Adrenal gland (tissue), 12 donors: ENCODE results near the gene CACNA1D. TPM values are rescaled to one million over a fixed set of nuclear protein-coding genes. Genes with fewer than 3 reads are reported as not detected.

Source experiments
- DNase-seq, 7 donors: peaks; one replicate each; pipeline ENCODE4 v3.0.0-alpha.2; 2019 to 2020
- H3K27ac ChIP-seq, 5 donors: fragments of 200-600 bp; sonication (generic) in 4 of 5; 1 replicate in 3 of 5; 2 replicates in 2 of 5; pipeline versions ENCODE4 v1.5.1 to v1.8.0; 2016 to 2020; ENCODE audit warnings: mild to moderate bottlenecking in 1 of 5
- H3K27me3 ChIP-seq: fragments of 200-600 bp; 2 replicates; pipeline ENCODE4 v1.8.0; 2021
- H3K36me3 ChIP-seq, 2 donors: fragments of 200-600 bp; replicated peaks in 1 of 2; 1 replicate in 1 of 2; 2 replicates in 1 of 2; pipeline versions ENCODE4 v1.5.1 to v1.8.0; 2018 to 2022
- H3K4me1 ChIP-seq, 2 donors: fragments of 200-600 bp; replicated peaks in 1 of 2; 1 replicate in 1 of 2; 2 replicates in 1 of 2; pipeline versions ENCODE4 v1.5.1 to v1.8.0; 2018 to 2021
- H3K4me3 ChIP-seq, 4 donors: fragments of 200-600 bp; sonication (generic) in 3 of 4; one replicate each; pipeline ENCODE4 v1.5.1; 2016 to 2018
- H3K9me3 ChIP-seq, 3 donors: fragments of 200-600 bp; sonication (generic) in 1 of 3; replicated peaks in 1 of 3; 1 replicate in 2 of 3; 2 replicates in 1 of 3; pipeline versions ENCODE4 v1.5.1 to v1.8.0; 2016 to 2021
- CTCF ChIP-seq, 6 experiments: fragments of 450-650 bp in 4 of 6; fragments of 200-600 bp in 2 of 6; sonication (generic) in 1 of 6; IDR thresholded peaks; 1 replicate in 5 of 6; 2 replicates in 1 of 6; pipeline versions ENCODE4 v1.5.1 to v1.8.0; 2016 to 2021; ENCODE audit warnings: antibody characterized with exemption in 6 of 6, mild to moderate bottlenecking in 2 of 6, moderate library complexity in 1 of 6
- POLR2A ChIP-seq, 2 donors: fragments of 450-650 bp; IDR thresholded peaks; one replicate each; pipeline ENCODE4 v1.6.1; 2017; ENCODE audit warnings: antibody characterized with exemption in 2 of 2, mild to moderate bottlenecking in 2 of 2, moderate library complexity in 1 of 2
- WGBS, 4 donors: extraction: QIAGEN DNeasy Blood & Tissue Kit in 2 of 4; methylation state at CpG; one replicate each; pipeline versions ENCODE4 v1.1.5 to v1.1.7; 2013 to 2017; 5-methylcytosine and 5-hydroxymethylcytosine counted together
- intact Hi-C, 2 donors: fragments of 100-400 bp; cut with DNase I; formaldehyde crosslinking; loops; one replicate each; pipeline versions ENCODE4 v1.14.1 to v1.15.0; 2022 to 2023
- polyA plus RNA-seq, 3 donors: library from polyadenylated mRNA; stranded (reverse); fragments of 200-250 nt in 2 of 3; fragments of 350-450 nt in 1 of 3; fragmentation: Illumina TruSeq in 1 of 3; extraction: RNeasy Lipid Tissue Mini Kit (QIAGEN cat#74804) in 1 of 3; gene quantifications; one replicate each; pipeline ENCODE4 v1.2.3, GENCODE V29; 2013 to 2014
- total RNA-seq, 9 donors: library from RNA; depleted of rRNA in 4 of 9; stranded (reverse); fragments of >200 nt in 4 of 9; fragments of 120-200 nt in 1 of 9; fragmentation: NEBNext Ultra II Directional in 1 of 9; extraction: Animal tissue kit (Norgen Biotek cat#: 25700) in 1 of 9; gene quantifications; one replicate each; pipeline versions ENCODE4 v1.1.0 to v1.2.4, GENCODE V29; 2013 to 2023
- donor health status: healthy with polysubstance abuse.
- donor health status: Bipolar disorder and iron deficiency.
- donor health status: DM: yes; HTN: yes; CAD: no.
- donor health status: DM: no; HTN: no; CAD: no.
- donor health status: DM: no; HTN: no; CAD: no.
- donor health status: DM: yes; HTN: yes; CAD: no.

CACNA1D gene
- total and polyA plus RNA-seq, 12 donors: 25.8 to 111 (median 63.0) TPM

- no peaks in the 10 kb centered on the region for H3K9me3 ChIP-seq
- H3K4me1 ChIP-seq: peaks cover 9 to 34% of the 10 kb centered on the region in 2 donors
- no peak overlapping the region for H3K4me3 ChIP-seq
- DNase-seq: no peak
- no peaks in the 10 kb centered on the region for H3K36me3 ChIP-seq
- WGBS, 4 donors: 81 to 97% (median 89%) methylated on average over 7 of the region's 7 CpGs
- TF ChIP-seq POLR2A (IDR thresholded peaks at IDR 0.05) (no peak), CTCF (IDR thresholded peaks at IDR 0.05) (no peak)
- intact Hi-C loops: no loop called here
- H3K27me3 ChIP-seq: no peaks in the 10 kb centered on the region
- no peak overlapping the region for H3K27ac ChIP-seq
These were observed 5.9 kb downstream of the CACNA1D start for GRCh38 chr3:53500165-53500777.

- TF ChIP-seq CTCF (IDR thresholded peaks at IDR 0.05) (no peak), POLR2A (IDR thresholded peaks at IDR 0.05) (no peak)
- Histone ChIP-seq H3K9me3 (no peaks in the 10 kb centered on the region), H3K4me1 (peaks cover under 1 to 28% of the 10 kb centered on the region in 2 donors), H3K27me3 (no peaks in the 10 kb centered on the region), H3K4me3 (no peak overlapping the region), H3K36me3 (no peaks in the 10 kb centered on the region), H3K27ac (peak overlapping the region in 1 of 5 donors; percentile 42)
- WGBS, 4 donors: 63 to 73% (median 68%) methylated on average over 8 of the region's 8 CpGs
- no peak for DNase-seq
- intact Hi-C loops: no loop called here
These were observed 6.8 kb downstream of the CACNA1D start for GRCh38 chr3:53501178-53501577.

GRCh38 chr3:53502737-53503136 lies 8.3 kb downstream of the CACNA1D start:
- Histone ChIP-seq H3K4me1 (peaks cover 0 to 19% of the 10 kb centered on the region in 2 donors), H3K27me3 (no peaks in the 10 kb centered on the region), H3K36me3 (no peaks in the 10 kb centered on the region), H3K9me3 (no peaks in the 10 kb centered on the region), H3K27ac (no peak overlapping the region), H3K4me3 (no peak overlapping the region)
- intact Hi-C loops: no loop called here
- TF ChIP-seq CTCF (IDR thresholded peaks at IDR 0.05) (no peak), POLR2A (IDR thresholded peaks at IDR 0.05) (no peak)
- WGBS, 4 donors: 68 to 82% (median 78%) methylated on average over 4 of the region's 4 CpGs
- no peak for DNase-seq

- DNase-seq: no peak
- no peak overlapping the region for H3K4me3 ChIP-seq
- H3K4me1 ChIP-seq: peaks cover 0 to 14% of the 10 kb centered on the region in 2 donors
- H3K27me3 ChIP-seq: no peaks in the 10 kb centered on the region
- no peaks in the 10 kb centered on the region for H3K9me3 ChIP-seq
- no peak overlapping the region for H3K27ac ChIP-seq
- WGBS, 4 donors: 75 to 82% (median 79%) methylated on average over 5 of the region's 5 CpGs
- H3K36me3 ChIP-seq: no peaks in the 10 kb centered on the region
- TF ChIP-seq CTCF (IDR thresholded peaks at IDR 0.05): no peak
- TF ChIP-seq POLR2A (IDR thresholded peaks at IDR 0.05): no peak
- intact Hi-C loops: no loop called here
These were observed 8.8 kb downstream of the CACNA1D start for GRCh38 chr3:53503195-53503594.
